Stimulated activated CD8-positive, alpha-beta memory T cell treated with anti-CD3 and anti-CD28 coated beads, Interleukin-4, amount 100 ng/mL, for 24 hours (primary cell): ENCODE results near the gene LRPAP1.

Experiments used
- DNase-seq: peaks from one replicate; pipeline ENCODE4 v3.0.0-alpha.2; 2020; ENCODE audit warnings: low read depth

The LRPAP1 gene

DNA sequence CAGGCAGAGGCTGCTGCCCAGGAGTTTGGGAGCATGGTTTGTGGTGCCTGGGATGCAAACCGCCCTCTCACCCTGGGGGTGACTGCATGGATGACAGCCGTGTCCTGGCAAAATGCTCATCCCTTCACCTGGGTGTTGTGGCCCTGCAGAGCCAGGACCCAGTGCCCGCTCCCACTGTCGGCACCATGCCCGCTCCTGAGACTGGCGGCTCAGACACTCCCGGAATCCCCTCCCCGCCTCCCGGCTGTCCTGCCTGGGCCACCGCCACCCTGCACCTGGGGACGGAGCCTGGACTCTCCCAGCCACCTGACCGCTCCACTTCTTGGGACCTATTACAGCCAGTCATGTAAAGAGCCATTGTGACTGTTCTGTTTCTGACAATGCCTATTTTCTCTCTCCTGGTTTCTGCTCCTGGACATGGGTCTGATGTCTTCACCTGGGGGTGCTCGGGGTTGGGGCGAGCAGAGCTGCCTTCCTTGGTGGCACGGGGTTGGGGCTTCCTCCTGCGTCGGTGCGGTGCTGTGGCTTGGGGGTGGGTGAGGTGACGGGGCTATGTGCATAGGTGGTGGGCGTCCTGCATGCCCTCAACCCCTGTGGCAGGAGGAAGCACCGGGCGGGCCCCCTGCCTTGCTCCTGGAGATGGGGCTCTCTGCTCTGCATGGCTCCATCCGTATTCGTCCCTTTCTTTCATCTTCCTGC lies 30.9 kb downstream of the LRPAP1 start:
- DNase-seq = no peak

DNA sequence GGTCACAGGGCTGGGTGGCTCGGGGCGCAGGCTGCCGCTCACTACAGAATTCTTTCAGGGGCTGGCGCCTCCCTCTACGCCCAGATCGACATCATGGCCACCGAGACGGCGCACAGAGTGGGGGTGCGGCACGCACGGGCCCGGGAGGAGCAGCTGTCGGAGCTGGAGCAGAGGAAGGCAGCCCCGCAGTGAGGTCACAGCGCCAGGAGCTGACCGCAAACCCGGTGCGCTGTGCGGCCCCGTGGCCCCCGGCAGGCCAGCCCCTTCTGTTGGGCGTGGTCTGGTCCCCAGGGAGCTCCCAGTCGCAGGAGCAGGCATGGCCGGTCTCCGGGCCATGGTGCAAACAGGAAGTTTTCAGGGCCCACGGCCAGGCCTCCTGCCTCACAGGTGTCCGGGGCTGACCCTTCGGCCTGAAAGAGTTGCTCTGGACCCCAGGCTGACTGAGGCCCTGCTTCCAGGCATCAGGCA lies 31.6 kb downstream of the LRPAP1 start:
- no peak for DNase-seq

- DNase-seq = no peak
Measured at GRCh38 chr4:3500111-3500510, 32.1 kb downstream of the LRPAP1 start.

GRCh38 chr4:3499710-3500109 lies 32.5 kb downstream of the LRPAP1 start:
- no peak for DNase-seq

DNA sequence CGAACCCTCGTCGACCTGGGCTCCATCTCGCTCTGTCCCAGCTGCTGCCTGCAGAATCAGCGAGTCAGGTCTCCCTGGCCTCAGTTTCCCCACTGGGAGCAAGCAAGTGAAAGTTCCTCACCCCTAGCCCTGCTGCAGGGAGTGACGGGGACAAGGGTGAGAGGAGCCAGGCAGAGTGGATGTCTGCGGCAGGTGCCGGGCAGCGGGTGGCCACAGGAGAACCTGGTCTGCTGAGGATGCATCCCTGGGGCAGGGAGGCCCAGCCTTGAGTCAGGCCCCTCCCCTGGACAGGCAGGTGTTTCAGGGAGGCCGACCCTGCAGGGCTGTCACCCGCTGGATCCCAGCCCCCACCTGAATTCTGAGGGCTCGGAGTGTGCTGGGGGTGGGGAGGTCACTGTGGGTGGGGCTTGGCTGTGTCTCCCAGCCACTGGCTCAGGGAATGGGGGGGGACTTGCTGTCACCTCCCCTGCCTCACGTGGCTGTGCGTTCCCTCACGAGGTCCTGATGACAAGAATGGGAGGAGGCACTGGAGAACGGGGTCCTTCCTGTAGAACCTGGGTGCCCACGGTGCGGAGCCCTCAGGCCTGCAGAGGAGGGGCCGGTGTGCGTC lies 33.2 kb downstream of the LRPAP1 start:
- no peak for DNase-seq

- no peak for DNase-seq
Measured at GRCh38 chr4:3498407-3498806, 33.8 kb downstream of the LRPAP1 start.

DNA sequence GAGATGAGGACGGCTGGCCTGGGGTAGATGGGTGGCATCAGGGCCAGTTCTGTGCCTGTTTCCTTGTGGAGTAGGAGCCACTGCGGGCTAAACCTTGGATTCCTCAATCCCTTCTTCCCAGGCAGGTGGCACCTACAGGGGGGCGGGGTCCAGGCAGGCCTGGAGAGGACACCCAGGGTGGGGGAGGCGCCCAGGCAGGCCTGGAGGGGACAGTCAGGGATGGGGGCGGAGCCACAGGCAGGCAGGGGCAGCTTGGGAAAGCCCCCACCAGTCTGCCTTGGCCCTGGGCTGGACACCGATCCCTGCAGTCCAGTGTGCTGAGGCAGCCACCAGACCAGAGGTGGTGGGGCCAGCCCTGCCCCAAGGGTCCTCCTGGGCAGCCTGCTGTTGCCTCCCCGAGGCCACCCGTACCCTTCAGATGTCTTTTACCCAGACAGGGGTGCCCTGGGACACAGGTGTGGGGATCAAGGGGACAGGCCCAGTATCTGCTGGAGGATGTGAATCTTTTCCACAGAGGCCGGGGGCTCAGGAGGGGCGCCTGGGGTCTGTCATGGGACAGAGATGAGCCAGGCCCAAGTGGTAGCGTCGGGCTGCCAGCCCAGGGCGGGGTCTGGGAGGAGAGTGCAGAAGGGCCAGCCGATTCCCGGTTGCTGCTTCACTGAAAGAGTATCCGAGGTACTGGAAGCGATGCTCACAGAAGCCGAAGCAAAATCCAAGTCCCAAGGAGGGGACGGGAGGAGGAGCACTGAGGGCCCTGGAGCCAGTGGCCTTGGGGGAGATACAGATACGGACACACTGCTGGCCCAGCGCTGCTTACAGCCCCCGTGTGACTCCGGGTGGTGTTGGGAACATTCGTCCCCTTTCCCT lies 34.5 kb downstream of the LRPAP1 start:
- DNase-seq = no peak

DNA sequence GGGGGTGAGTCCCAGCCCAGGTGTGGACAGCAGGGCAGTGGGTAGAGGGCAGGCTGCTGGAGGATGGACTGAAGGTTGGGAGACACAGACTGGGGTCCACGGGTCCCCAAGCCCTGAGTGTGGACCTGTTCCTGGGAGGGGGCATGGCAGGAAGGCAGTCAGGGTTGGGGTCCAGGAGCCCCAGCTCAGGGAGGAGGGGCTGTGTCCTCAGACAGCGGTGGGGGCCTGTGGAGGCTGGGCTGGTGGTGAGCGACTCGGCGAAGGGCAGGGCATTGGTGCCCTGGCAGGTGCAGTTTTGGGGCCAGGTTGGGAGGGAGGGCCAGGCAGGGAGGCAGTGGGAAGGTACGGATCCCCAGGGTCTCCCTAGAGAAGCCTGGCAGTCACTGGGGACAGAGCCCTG lies 35.1 kb downstream of the LRPAP1 start:
- DNase-seq = no peak

GRCh38 chr4:3496021-3496420 lies 36.2 kb downstream of the LRPAP1 start:
- DNase-seq = no peak

DNA sequence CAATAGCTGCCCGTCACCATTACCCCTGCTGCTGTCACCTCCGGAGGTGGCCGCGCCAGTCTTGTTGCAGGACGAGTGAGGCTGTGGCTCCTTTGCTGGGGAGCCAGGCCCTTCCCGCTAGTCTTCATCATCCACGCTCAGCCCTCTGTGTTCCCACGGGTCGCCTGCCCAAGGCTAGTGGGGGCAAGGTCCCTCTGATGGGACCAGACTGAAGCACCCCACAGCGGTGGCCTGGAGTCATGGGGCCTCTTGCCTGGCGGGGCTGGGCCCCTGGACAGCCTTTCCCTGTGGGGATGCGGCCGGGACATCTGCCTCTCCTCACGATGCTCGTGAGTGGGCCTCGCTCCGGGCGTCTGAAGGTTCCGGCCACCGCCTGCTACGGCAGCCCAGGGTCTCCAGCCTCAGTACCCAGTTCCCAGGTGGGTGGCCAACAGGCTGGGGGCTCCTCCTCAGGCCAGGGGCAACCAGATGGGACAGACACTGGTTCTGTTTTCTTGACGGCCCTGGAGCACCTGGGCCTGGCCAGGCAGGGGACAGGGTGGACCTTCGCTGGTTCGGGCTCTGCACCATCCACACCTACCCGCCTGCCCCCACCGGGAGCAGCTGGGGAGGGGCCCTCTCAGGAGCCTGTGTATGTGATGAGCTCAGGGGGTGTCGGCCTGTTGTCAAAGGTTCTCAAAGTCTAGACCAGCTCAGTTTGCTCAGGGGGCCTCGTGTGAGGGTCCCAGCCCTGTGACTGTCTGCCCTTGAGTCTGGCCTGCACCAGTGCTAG lies 36.8 kb downstream of the LRPAP1 start:
- no peak for DNase-seq

DNA sequence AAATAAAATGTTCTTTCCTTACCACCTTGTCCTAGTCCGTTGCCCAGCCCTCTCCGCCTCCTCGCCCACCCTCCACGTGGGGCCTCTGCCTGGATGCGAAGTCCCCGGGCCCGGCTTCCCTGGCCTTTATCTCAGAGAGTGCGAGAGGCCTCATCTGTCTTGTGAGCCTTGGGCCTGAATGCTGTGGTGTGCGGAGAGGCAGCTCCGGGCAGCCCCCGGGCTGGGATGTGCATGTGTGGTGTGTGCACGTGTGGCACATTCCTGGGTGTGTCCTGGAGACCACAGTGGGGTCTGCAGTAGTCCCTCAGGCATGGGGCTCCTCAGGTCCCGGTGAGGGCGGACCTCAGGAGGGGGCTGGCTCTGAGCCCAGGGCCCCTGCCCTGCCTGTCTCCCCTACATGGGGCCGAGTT lies 37.8 kb downstream of the LRPAP1 start:
- no peak for DNase-seq

DNA sequence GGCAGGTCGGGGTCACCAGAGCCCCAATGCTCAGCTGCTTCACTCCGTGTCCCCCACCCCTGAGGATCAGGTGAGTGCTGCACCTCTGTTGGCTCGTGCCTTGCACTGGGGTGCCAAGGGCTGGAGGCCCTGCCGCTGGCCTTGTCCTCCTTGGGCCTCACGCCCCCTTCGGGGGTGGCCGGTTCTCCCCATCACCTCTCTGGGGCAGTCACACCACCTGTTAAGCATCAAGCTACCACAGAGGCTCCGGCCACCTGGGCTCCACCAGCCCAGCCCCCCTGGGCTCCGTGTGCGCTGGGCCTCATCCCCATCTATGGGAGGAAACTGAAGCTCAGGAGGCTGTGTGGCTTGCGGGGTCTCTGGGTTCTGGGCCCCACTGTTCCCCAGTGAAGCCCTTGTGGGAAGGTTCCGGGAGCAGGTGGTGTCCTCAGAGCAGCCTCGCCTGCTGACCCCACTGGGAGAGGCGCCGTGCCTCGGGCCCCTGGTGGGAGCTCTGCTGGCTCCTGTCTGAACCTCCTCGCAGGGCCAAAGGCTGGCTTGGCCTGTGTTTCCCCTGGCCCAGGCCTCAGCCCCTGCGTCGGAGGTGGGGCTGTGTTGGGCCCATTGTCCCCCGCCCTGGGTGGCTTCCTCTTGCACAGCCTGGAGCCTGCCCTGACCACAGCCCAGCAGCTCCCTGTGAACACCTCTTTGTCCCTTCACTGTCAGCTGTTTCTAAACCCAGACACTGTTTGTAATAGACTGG lies 38.3 kb downstream of the LRPAP1 start:
- DNase-seq = no peak

DNA sequence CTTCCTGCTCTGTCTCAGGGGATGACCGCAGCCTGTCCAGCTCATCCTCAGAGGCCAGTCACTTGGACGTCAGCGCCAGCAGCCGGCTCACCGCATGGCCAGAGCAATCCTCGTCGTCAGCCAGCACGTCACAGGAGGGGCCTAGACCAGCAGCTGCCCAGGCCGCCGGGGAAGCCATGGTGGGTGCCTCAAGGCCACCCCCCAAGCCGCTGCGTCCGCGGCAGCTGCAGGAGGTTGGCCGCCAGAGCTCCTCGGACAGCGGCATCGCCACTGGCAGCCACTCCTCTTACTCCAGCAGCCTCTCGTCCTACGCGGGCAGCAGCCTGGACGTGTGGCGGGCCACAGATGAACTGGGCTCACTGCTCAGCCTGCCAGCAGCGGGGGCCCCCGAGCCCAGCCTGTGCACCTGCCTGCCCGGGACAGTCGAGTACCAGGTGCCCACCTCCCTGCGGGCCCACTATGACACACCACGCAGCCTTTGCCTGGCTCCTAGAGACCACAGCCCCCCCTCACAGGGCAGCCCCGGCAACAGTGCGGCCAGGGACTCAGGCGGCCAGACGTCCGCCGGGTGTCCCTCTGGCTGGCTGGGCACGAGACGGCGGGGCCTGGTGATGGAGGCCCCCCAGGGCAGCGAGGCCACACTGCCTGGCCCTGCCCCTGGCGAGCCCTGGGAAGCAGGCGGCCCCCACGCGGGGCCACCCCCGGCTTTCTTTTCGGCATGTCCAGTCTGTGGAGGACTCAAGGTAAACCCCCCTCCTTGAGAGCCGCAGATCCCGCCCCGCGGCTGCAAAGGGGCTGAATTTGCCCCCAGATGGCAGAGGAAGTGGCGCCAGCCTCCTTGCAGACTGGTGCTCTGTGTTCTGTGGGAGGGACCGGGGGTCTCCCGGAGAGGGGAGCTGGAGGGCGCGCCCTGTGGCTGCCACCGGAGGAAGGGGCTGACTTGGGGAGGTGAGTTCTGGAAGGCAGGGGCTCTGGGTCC lies 39.2 kb downstream of the LRPAP1 start:
- no peak for DNase-seq

DNA sequence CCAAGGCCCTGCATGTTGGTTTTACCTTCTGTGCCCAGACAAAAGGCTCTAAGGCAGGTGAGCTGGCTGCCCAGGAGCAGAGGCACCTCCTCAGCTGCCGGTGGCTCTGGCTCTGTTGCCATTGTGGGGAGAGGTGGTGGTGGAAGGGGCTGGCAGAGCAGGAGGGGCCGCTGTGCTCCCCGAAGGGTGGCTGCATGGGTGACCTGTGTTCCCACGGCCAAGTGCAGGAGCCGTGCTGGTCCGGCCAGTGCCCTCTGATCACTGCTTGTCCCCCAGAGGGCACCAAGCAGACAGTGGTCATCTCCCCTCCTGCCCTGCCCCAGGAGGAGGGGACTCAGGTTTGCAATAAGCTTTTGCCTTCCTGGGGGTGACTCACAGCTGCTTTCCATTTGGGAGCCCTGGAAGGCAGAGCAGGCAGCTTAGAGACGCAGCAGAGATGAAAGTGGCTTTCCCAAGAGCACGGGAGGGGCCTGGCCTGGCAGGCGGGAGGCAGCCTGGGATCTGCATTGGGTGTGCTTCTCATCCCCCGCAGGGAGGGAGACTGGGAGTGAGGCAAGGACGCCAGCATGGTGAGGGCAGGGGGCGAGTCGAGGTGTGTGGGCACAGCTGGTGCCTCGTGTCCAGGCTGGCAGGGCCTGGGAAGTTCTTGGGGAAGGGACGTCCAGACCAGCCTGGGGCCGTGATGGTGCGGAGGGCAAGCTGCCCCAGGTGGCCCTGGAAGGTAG lies 40.4 kb downstream of the LRPAP1 start:
- DNase-seq = no peak

GRCh38 chr4:3489451-3489962 lies 42.7 kb downstream of the LRPAP1 start:
- DNase-seq = no peak

GRCh38 chr4:3488820-3489219 lies 43.4 kb downstream of the LRPAP1 start:
- no peak for DNase-seq

DNA sequence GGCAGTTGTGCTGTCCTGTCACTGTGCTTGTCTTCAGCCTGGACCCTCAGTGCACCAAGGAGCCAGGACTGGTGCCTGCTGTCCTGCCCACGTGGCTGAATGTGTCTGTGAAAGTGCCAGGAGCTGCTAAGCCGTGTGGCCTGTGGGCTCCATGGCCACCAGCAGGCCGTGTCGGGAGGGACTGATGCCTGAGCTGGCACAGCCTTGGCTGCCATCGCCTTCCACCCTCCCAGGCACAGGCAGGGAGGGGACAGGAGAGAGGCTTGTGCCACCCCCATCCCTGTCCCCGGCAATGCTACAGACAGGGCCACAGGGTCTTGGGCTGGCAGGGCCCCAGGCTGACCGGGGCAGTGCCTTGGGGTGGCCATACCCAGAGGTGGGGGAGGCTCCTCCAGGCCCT lies 44.4 kb downstream of the LRPAP1 start:
- no peak for DNase-seq

DNA sequence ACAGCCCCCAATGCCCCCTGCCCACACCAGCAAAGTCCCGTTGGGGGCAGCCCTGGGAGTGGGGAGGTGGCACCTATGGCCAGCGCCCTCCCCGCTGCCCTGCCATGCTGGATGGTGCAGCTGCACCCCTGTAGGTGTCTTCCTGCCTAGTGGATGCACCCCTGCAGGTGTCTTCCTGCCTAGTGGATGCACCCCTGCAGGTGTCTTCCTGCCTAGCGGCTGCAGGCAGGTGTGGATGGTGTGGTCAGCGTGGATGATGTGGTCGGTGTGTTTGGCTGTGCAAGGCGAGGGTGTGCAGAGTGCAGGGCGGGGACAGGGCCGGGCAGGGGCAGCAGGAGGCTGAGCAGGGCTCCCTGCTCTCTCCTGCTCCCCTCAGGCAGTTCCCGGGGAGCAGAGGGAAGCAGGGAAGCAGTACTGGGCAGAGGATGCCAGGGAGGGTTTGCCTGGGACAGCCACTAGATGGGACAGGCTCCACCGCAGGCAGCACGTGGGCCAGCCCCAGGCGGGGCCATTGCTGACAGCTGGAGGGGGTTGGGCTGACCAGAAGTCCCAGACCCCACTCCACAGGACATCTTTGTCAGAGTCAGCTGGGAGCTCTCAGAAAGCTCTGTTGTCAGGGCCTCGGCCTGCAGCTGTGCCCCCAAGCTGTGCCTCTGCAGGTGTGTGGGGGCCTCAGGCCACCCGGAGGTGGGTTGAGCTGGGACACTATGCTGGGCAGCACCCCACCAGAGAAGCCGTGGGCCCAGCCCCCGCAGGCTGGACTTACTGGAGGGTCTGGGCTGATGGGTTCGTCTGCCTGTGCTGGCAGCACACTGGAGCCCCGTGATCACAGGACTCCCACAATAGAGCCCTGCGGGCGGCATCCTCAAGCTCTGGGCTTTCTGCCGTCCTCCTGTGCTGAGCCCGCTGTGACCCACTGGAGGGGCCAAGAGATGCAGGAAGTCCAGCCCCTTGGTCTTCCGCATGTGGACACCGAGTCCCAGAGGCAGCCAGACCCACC lies 45.4 kb downstream of the LRPAP1 start:
- DNase-seq = no peak
